ENCODE data around the gene ACAP2. TPM values are rescaled to one million over a fixed set of nuclear protein-coding genes. Genes with fewer than 3 reads are reported as not detected.
"Not testable (repeated sequence)": the region's sequence is repeated elsewhere in the genome, so short reads cannot be mapped to it uniquely, and the experiment has no call there.

Gene ACAP2
- total RNA-seq, 2 donors from 2014 or later: 78.6 to 85.8 TPM

DNA sequence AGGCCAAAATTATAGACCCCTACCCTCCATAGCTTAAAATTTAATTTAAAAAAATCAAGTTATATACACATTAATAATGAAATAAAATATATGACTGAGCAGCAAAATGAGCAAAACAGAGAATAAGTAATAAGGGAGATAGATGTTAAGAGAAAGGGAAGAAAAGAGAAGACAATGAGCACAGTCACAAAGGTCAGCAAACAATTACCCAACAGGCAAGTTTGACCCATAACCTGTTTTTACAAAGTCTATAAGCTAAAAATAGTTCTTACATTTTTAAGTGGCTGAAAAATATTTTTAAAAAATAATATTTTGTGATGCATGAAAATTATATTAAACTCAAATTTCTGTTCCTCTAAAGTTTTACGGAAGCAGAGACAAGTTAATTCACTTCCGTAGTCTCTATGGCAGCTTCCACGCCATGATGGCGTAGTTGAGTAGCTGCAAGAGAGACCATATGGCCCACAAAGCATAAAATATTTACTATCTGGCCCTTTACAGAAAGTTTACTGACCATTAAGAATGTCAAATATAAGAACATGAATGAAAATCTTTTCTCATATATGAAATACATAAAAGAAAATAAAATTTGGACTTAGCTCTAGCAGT lies 47.5 kb downstream of the ACAP2 start:
- H3K4me3 Mint-ChIP-seq: no peak overlapping the region
- H3K27me3 Mint-ChIP-seq: no peaks in the 10 kb centered on the region
- peaks cover 27% of the 10 kb centered on the region for H3K4me1 Mint-ChIP-seq
- H3K27ac Mint-ChIP-seq: no peak overlapping the region
- DNase-seq (no peak), ATAC-seq (no peak)
- H3K36me3 Mint-ChIP-seq (ENCODE audit: low read depth): no peaks in the 10 kb centered on the region
- H3K9me3 ChIP-seq (ENCODE audit: control insufficient read depth, low read length, poor library complexity, severe bottlenecking): no peaks in the 10 kb centered on the region

DNA sequence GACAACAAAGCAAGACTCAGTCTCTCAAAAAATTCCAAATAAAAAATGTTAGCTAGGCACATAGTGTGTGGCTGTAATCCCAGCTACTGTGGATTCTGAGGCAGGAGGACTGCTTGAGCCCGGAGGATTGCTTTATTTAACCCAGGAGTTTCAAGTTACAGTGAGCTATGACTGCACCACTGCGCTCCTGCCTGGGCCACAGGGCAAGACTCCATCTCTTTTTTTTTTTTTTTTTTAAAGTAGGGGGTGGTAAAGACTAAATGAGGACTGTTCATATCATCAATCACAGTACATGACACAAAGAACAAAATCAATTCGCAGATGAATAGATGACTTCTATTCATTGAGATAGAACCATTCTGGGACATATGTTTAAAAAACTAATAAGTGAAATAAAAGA lies 48.1 kb downstream of the ACAP2 start:
- H3K9me3 ChIP-seq (ENCODE audit: control insufficient read depth, low read length, poor library complexity, severe bottlenecking): no peaks in the 10 kb centered on the region
- ATAC-seq: no peak
- no peaks in the 10 kb centered on the region for H3K27me3 Mint-ChIP-seq
- H3K4me3 Mint-ChIP-seq: no peak overlapping the region
- peaks cover 27% of the 10 kb centered on the region for H3K4me1 Mint-ChIP-seq
- peak overlapping the region; percentile 21 for H3K27ac Mint-ChIP-seq
- no peaks in the 10 kb centered on the region for H3K36me3 Mint-ChIP-seq (ENCODE audit: low read depth)
- DNase-seq: no peak

DNA sequence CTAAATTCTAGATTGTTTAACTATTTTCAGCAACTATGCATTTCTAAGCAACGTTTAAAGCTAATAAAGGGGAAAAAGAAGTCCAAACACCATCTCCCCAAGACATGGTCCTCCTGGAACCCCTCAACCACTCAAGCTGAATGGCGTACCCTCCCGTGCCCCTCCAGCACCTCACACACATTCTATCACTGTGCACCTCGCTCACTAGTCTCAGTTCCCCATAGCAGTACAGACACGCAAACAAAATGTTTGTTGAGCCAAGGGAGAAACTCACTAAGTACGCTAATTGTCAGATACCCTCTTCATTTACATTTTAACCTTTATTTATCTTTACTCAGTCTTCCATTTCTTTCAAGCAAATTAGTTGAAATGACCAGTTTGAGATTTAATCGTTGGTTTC lies 48.8 kb downstream of the ACAP2 start:
- no peak for ATAC-seq
- Mint-ChIP-seq H3K4me3 (no peak overlapping the region), H3K4me1 (peaks cover 25% of the 10 kb centered on the region), H3K36me3 (ENCODE audit: low read depth) (no peaks in the 10 kb centered on the region), H3K27me3 (no peaks in the 10 kb centered on the region), H3K27ac (peak overlapping the region; percentile 41)
- DNase-seq: no peak
- no peaks in the 10 kb centered on the region for H3K9me3 ChIP-seq (ENCODE audit: control insufficient read depth, low read length, poor library complexity, severe bottlenecking)

DNA sequence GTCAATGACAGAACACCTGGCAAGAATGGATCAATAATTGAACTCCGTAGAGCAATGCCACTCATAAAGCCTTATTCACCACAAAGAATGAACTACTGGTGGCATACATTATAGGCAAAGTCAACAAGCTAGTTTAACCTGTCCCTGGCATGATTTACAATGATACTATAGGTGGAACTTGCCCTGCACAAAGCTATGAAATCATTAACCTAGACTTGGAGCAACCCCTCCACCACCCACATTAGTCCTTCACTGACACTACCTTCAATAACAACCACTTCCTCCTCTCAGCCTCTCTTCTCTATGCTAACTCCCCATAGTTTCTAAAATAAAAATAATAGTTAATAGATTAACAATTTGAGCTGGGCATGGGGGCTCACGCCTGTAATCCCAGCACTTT lies 54.4 kb downstream of the ACAP2 start:
- Mint-ChIP-seq H3K27ac (no peak overlapping the region), H3K36me3 (ENCODE audit: low read depth) (no peaks in the 10 kb centered on the region), H3K4me3 (no peak overlapping the region), H3K4me1 (peaks cover 23% of the 10 kb centered on the region), H3K27me3 (no peaks in the 10 kb centered on the region)
- ATAC-seq (no peak), DNase-seq (no peak)
- no peaks in the 10 kb centered on the region for H3K9me3 ChIP-seq (ENCODE audit: control insufficient read depth, low read length, poor library complexity, severe bottlenecking)

DNA sequence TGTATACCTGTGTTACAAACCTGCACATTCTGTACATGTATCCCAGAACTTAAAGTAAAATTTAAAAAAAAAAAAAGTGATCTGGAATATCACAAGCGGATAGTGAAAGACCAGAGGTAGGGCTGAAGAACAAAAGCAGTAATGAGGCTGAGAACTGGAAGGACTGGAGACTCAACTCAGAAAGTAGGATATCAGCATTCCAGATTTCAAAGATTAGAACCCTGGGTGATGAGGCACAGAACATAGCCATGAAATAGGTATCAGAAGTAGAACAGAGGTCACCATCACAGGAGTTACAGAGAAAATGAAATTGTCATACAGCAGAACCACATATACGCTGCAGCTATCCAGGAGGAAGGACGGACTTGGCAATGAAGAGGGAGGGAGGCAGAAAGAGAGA lies 56.1 kb downstream of the ACAP2 start:
- no peaks in the 10 kb centered on the region for H3K9me3 ChIP-seq (ENCODE audit: control insufficient read depth, low read length, poor library complexity, severe bottlenecking)
- ATAC-seq (no peak), DNase-seq (no peak)
- Mint-ChIP-seq H3K27me3 (no peaks in the 10 kb centered on the region), H3K4me1 (peaks cover 28% of the 10 kb centered on the region), H3K27ac (peak overlapping the region; percentile 72), H3K4me3 (no peak overlapping the region), H3K36me3 (ENCODE audit: low read depth) (peaks cover 3% of the 10 kb centered on the region)

DNA sequence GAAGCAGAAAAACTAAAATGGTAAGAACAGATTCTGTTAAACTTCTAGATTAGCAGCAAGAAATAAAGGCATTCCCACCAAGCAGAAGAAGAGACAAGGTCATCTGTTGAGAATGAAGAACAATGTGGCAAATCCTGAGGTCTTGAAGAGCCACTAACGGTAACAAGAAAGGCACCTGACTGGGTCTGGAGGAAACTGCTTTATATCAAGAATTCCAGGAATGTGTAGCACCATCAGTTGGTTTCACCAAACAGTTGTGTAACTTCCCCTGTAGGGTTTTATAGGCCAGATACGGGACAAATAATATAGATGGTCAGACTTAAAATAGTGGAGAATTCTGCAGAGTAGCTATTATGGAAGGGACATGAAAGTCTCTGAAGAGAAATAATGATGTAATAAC lies 57.3 kb downstream of the ACAP2 start:
- no peak for DNase-seq
- H3K9me3 ChIP-seq (ENCODE audit: control insufficient read depth, low read length, poor library complexity, severe bottlenecking): no peaks in the 10 kb centered on the region
- Mint-ChIP-seq H3K27ac (peak overlapping the region; percentile 72), H3K27me3 (no peaks in the 10 kb centered on the region), H3K4me1 (peaks cover 32% of the 10 kb centered on the region), H3K36me3 (ENCODE audit: low read depth) (peaks cover 3% of the 10 kb centered on the region), H3K4me3 (no peak overlapping the region)
- ATAC-seq: no peak

DNA sequence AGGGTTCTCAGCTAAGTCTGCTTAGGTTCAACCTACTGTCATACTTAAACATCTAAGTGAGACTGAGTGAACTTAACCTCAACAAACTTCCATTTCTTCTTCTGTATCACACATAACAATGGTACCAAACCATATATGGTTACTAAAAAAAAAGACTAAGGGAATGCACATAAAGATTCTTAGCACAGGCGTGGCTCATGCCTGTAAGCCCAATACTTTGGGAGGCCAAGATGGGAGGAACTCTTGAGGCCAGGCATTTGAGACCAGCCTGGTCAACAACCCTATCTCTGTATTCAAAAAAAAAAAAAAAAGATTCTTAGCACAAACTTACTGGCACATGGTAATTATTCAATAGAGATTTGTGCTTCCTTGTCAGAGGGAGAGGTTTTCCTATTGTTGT lies 57.9 kb downstream of the ACAP2 start:
- Mint-ChIP-seq H3K27me3 (no peaks in the 10 kb centered on the region), H3K27ac (peak overlapping the region; percentile 72), H3K4me1 (peaks cover 32% of the 10 kb centered on the region), H3K36me3 (ENCODE audit: low read depth) (peaks cover 3% of the 10 kb centered on the region), H3K4me3 (no peak overlapping the region)
- DNase-seq: no peak
- H3K9me3 ChIP-seq (ENCODE audit: control insufficient read depth, low read length, poor library complexity, severe bottlenecking): no peaks in the 10 kb centered on the region
- ATAC-seq: no peak

DNA sequence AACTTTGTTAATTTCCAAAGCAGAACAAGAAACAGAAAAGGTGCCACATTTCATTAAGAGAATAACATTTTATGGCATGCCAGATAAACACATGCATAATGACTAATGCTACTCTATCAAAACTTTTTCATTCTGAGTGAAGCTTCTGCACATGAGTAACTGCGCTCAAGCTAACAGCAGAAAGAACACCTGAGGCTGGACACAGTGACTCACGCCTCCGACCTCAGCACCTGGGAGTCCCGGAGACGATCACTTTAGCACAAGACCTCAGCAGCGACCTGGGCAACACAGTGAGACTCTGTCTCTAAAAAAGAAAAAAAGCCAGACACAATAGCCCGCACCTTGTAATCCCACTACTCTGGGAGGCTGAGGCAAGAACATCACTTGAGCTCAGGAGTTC lies 70.6 kb downstream of the ACAP2 start:
- ATAC-seq (no peak), DNase-seq (no peak)
- Mint-ChIP-seq H3K4me3 (no peak overlapping the region), H3K36me3 (ENCODE audit: low read depth) (no peaks in the 10 kb centered on the region), H3K27me3 (no peaks in the 10 kb centered on the region), H3K27ac (no peak overlapping the region), H3K4me1 (no peaks in the 10 kb centered on the region)
- no peaks in the 10 kb centered on the region for H3K9me3 ChIP-seq (ENCODE audit: control insufficient read depth, low read length, poor library complexity, severe bottlenecking)

DNA sequence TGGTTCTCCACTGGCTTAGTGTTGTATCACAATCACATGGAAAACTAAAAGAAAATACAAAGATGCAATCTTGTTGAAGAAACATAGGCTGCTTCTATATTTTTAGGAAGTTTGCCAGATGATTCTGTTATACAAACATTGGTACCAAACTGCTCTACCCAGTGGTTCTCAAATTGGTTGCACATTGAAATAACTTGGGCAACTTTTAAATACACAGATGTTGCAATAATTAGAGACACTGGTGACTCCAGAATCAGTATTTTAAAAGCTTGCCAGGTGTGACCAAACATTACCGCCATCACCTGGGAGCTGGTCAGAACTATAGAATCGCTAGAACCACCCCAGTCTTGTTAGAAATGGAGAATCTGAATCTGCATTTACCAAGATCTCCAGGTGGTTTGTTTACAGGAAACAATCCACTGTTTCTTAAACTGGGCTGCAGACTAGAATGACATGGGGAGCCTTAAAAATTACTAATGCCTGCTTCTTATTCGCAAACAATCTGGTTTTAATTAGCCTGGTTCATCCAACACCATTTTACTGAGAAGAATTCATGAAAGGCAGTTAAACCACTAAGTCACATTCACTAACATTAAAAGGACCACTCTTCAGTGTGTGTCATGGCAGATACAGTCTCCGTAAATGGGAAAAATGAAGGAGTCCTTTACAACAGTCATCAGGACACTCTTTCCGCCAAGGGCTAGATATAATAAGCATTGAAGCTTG lies 76.5 kb downstream of the ACAP2 start:
- H3K9me3 ChIP-seq (ENCODE audit: control insufficient read depth, low read length, poor library complexity, severe bottlenecking): no peaks in the 10 kb centered on the region
- Mint-ChIP-seq H3K4me1 (peaks cover 18% of the 10 kb centered on the region), H3K4me3 (no peak overlapping the region), H3K27ac (peak overlapping the region; percentile 24), H3K27me3 (no peaks in the 10 kb centered on the region), H3K36me3 (ENCODE audit: low read depth) (peaks cover 4% of the 10 kb centered on the region)
- no peak for ATAC-seq
- no peak for DNase-seq

DNA sequence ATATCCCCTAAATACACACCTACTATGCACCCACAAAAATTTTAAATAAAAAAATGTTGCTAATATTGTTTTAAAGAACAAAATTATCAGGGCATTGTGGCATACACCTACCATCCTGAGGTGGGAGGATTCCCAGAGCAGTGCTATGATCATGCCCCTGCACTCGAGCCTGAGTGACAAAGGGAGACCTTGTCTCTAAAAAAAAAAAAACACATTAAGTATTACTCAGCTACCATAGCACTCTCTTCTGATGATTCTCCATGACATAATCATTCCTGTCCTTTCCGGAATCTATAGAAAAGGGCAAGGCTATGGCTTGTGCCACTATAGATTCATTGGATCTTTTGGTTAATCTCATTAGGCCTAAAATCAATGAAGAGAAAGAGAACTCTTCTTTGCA lies 77.4 kb downstream of the ACAP2 start:
- DNase-seq (no peak), ATAC-seq (no peak)
- Mint-ChIP-seq H3K27ac (no peak overlapping the region), H3K36me3 (ENCODE audit: low read depth) (peaks cover 4% of the 10 kb centered on the region), H3K4me1 (peaks cover 19% of the 10 kb centered on the region), H3K27me3 (no peaks in the 10 kb centered on the region), H3K4me3 (no peak overlapping the region)
- no peaks in the 10 kb centered on the region for H3K9me3 ChIP-seq (ENCODE audit: control insufficient read depth, low read length, poor library complexity, severe bottlenecking)

DNA sequence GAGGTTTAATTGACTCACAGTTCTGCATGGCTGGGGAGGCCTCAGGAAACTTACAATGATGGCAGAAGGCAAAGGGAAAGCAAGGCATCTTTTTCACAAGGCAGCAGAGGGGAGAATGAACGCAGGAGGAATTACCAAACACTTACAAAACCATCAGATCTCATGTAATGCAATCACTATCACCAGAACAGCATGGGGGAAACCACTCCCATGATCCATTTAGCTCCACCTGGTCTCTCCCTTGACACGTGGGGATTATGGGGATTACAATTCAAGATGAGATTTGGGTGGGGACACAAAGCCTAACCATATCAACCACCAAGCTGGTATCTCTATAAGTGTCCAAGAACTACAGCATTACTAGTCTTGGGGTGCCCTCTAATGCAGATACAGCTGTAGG lies 85.0 kb downstream of the ACAP2 start:
- H3K4me1 Mint-ChIP-seq: peaks cover 44% of the 10 kb centered on the region

DNA sequence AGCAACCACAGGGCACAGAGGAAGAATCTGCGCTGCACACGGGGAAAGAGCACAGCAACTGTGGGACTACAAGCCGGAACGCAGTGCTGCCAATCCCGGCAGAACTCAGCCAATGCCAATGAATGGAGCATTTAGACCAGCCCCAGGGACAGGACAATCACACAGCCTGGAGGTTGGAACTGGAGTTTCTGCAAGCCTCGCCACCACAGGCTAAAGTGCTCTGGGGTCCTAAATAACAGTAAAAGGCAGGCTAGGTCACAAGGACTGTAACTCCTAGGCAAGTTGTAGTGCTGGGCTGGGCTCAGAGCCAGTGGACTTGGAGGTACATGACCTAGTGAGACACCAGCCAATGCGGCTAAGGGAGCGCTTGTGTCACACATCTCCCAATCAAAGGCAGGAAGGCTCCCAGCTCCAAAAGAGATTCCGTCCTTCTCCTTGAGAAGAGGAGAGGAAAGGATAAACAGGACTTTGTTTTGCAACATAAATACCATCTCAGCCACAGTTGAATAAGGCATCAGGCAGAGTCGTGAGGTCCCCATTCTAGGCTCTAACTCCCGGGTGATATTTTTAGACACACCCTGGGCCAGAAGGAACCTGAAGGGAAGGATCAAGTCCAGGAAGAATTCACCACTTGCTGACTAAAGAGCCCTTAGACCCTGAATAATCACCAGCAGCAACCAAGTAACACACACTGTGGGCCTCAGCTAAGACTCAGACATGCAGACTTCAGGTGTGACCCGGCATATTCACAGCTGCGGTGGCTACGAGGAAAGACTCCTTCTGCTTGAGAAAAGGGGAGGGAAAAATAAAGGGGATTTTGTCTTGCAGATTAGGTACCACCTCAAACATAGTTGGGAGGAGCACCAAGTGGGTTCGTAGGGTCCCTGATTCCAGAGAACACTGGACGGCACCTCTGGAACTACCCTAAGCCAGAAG lies 86.4 kb downstream of the ACAP2 start:
- DNase-seq (no peak), ATAC-seq (no peak)
- H3K27ac Mint-ChIP-seq: peak overlapping the region; percentile 32
- no peaks in the 10 kb centered on the region for H3K27me3 Mint-ChIP-seq
- H3K36me3 Mint-ChIP-seq (ENCODE audit: low read depth): peaks cover 4% of the 10 kb centered on the region
- peaks cover 31% of the 10 kb centered on the region for H3K4me1 Mint-ChIP-seq
- no peak overlapping the region for H3K4me3 Mint-ChIP-seq
- no peaks in the 10 kb centered on the region for H3K9me3 ChIP-seq (ENCODE audit: control insufficient read depth, low read length, poor library complexity, severe bottlenecking)

More for the DNA sequence above, 85.0 kb downstream of the ACAP2 start:
- H3K27ac Mint-ChIP-seq: peak overlapping the region; percentile 81
- not testable (repeated sequence) for H3K36me3 Mint-ChIP-seq (ENCODE audit: low read depth); DNase-seq; H3K4me3 Mint-ChIP-seq; H3K27me3 Mint-ChIP-seq; H3K9me3 ChIP-seq (ENCODE audit: control insufficient read depth, low read length, poor library complexity, severe bottlenecking); ATAC-seq

DNA sequence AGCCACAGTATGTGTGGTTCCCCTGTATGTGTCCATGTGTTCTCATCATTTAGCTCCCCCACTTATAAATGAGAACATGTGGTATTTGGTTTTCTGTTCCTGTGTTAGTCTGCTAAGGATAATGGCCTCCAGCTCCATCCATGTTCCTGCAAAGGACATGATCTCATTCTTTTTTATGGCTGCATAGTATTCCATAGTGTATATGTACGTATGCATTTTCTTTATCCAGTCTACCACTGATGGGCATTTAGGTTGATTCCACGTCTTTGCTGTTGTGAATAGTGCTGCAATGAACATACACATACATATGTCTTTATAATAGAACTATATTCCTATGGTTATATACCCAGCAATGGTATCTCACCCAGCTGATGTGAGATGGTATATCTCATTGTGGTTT lies 88.8 kb downstream of the ACAP2 start:
- ATAC-seq; H3K27ac Mint-ChIP-seq; H3K36me3 Mint-ChIP-seq (ENCODE audit: low read depth): not testable (repeated sequence)

More for the DNA sequence above, 88.8 kb downstream of the ACAP2 start:
- H3K9me3 ChIP-seq (ENCODE audit: control insufficient read depth, low read length, poor library complexity, severe bottlenecking); H3K27me3 Mint-ChIP-seq; DNase-seq; H3K4me3 Mint-ChIP-seq: not testable (repeated sequence)
- peaks cover 28% of the 10 kb centered on the region for H3K4me1 Mint-ChIP-seq
